NK-92 treated with Interleukin-12 subunit alpha and Interleukin-12 subunit beta, amount 100 ng/mL, for 24 hours (cell line): ENCODE data around the gene FBXO48.
"Not testable (repeated sequence)": the region's sequence is repeated elsewhere in the genome, so short reads cannot be mapped to it uniquely, and the experiment has no call there.

ENCODE experiments used
- DNase-seq: peaks from one replicate; lab custom pipeline; 2025; lab: John Stamatoyannopoulos, UW

Gene FBXO48

DNA sequence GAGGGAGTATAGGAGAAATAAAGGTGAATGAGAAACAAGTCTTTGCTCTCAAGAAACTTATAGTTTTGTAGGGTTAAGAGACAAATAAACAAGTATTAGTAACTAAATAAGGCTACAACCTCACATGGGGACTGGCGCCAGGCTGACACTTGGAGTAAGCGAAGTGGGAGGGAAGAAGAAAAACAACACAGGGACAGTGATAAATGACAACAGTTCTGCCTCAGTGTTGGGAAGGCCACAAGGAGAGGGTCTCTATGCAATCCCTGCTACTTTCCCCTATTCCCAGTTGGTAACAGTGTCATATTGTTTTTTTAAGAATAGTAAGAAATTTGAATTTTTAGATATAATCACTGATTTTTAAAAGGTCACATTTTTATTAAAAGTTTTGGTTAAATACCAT is 4.3 kb upstream of the FBXO48 start:
- no peak for DNase-seq

DNA sequence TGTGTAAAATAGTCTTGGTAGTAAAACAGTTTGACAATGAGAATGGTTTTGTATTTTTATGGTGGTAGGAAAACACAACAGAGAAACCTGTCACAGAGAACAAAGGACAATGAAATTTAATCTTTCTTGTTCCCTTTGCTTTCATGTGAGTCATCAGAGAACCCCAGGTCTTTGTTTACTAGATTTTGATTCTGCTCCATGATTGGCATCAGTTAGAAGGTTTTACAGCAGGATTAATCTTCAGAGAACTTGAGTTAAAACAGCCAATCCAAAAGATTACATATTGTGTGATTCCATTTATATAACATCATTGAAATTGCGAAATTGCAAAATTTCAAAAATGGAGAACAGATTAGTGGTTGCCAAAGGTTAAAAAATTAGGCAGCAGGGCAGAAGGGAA is 2.8 kb upstream of the FBXO48 start:
- no peak for DNase-seq

DNA sequence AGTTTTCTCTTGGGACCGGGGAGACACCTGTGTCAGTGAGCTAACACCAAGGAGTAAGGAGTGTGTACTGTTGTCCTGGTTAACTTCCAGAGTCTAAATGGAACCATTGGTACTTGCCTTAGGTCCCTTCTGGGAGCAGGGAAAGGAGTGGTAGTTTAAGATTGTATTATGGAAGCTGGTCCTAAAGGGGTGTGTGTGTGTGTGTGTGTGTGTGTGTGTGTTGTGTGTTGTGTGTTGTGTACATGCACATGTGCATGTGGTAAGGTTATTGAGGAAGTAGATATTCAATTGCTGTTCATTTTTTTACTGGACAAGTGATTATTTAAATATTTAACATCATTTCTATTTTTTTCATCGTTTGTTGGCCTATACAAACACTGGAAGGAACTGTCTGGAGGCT is 1.7 kb upstream of the FBXO48 start:
- no peak for DNase-seq

- DNase-seq, result no peak
Observed at GRCh38 chr2:68466778-68467076, 367 bp downstream of the FBXO48 start.

GRCh38 chr2:68466361-68466777 is 725 bp downstream of the FBXO48 start:
- no peak for DNase-seq

DNA sequence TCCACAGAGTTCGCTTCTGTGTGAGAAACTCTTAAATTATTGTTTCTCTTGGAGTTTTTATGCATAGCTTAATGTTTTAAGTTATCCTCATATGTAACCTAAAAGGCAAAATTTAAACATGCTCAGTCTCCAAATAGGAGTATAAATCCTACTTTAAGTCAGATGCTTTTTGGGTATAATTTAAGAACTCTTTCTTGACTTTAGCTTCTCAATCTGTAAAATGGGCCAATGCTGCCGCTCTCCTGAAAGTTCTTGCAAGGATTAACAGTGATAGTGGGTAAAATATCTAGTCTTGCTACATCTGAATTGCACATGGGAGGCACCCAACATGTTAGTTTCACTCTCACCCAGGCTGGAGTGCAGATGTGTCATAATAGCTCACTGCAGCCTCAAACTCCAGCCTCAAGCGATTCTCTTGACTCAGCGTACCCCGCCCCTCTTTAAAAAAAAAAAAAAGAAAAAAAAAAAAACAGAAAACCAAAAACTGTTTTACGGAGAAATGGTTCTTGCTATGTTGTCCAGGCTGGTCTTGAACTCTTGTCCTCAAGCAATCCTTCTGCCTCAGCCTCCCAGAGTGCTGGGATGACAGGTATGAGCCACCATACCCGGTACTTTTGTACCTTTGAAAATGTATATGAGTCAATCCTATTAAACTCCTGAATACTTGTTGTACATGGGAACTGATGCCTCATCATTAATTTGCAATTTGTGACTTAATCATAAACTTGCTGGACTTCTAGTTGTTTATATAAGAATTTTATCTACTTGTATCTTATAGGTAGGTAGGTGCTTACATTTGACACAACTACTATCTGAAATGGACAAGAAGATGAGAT is 1.8 kb downstream of the FBXO48 start:
- peak; percentile 38 for DNase-seq

DNA sequence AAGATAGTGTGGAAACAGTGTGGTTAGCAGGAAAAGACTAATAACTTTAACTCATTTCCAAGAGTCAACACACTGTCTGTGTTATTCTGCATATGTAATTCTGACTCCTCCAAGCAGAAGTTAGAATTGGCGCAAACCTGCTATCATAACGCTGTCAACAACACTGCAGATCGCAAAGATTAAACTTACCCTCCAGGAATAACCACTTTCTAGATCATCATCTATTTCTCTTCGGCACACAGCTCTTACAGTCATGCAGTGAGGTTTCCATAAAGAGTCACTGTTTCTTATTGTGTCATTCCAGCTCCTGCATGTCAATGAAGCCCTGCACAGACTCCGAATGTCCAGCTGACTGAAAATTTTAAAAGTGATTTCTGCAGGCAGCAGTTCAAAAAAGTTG is 2.4 kb downstream of the FBXO48 start:
- no peak for DNase-seq

- DNase-seq, result no peak
Observed at GRCh38 chr2:68463287-68463877, 3.7 kb downstream of the FBXO48 start.

DNA sequence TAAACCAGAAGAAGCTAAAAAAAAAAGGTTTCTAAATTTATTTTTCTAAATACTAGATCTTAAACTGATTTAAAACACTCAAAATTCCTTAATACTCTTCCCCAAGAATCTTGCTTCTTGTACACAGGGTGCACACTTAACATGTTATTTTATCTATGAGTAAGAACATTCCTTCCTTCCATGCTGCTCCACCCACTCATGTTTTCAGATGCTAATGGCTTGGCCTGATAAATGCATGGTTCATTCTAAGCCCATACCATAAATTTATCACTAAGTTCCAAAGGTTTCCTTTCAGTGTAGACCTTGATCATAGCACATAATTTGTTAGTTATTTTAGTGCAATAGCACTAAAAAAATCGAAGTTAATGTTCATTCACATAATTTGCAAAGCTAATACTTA is 8.1 kb downstream of the FBXO48 start:
- no peak for DNase-seq

DNA sequence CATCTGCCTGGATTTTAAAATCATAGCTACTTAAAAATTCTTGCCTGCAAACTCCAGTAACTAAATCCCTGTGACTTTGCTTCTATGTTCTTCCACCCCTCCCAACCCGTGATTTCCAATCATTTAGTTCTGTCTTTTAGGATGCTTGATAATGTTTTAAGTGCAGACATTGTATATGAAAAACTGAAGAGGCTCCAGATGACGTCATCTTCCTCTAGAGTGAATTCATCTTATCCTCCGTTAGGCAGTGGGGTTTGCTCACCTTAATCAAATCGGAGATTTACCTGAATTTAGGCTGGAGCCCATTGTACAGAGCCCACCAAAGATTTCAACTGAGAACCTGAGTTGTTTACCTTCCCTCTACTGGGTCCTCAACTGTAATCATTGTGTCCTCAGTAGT is 10.9 kb downstream of the FBXO48 start:
- no peak for DNase-seq

DNA sequence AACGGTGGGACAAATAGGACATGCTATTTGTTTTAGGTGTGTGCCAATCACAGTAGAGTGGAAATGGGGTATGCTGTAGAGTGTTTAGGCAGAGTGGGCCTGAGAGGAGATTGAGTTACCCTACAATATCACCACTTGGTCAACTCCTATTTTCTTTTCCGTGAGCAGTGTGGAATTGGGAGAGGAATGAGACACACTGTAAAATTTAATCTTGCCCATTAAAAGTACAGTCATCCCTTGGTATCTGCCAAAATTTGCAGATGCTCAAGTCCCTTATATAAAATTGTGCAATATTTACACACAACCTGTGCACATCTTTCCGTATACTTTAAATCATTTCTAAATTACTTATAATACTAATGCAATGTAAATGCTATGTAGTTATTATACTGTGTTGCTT is 12.4 kb downstream of the FBXO48 start:
- no peak for DNase-seq

GRCh38 chr2:68453761-68454360 is 13.2 kb downstream of the FBXO48 start:
- no peak for DNase-seq

- DNase-seq, result no peak
Observed at GRCh38 chr2:68452158-68452900, 14.8 kb downstream of the FBXO48 start.

GRCh38 chr2:68448671-68449653 is 18.1 kb downstream of the FBXO48 start:
- DNase-seq, result no peak

- DNase-seq, result no peak
Observed at GRCh38 chr2:68447118-68447517, 20.0 kb downstream of the FBXO48 start.

- not testable (repeated sequence) for DNase-seq
Observed at GRCh38 chr2:68446425-68446824, 20.7 kb downstream of the FBXO48 start.

- DNase-seq, result no peak
Observed at GRCh38 chr2:68441994-68442322, 25.1 kb downstream of the FBXO48 start.

GRCh38 chr2:68441179-68441993 is 25.7 kb downstream of the FBXO48 start:
- DNase-seq, result peak; percentile 81

GRCh38 chr2:68438455-68439303 is 28.4 kb downstream of the FBXO48 start:
- DNase-seq, result no peak

DNA sequence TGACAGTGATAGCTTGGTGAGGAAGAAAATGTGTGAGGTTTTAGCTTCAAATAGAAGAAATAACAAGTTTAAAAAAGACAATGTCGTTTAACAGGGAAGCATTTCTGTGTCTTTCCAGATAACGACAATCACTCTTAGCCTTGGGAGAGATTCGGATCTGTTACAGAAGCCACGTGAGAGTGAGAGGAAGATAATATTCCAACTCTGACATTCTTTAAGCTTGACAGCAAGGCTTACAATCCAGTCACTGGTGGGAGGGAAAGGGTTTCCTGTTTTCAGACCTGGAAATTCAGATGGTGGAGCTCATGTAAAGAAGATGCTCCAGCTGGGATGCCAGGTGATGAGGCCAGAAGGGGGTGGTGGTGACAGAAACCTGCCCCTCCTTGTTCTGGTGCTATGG is 30.8 kb downstream of the FBXO48 start:
- DNase-seq, result no peak
